H1 (cell line): ENCODE results near the gene BAX. TPM values are rescaled to one million over a fixed set of nuclear protein-coding genes. Genes with fewer than 3 reads are reported as not detected.

Experiments used
- CTCF ChIA-PET: fragments of 300-600 bp; sonication (Branson Sonifier 250); formaldehyde crosslinking; loops from one replicate; lab custom pipeline; 2021; ENCODE audit not compliant: partially characterized antibody; lab: Charles Lee
- POLR2A ChIA-PET: fragments of 300-600 bp; sonication (Branson Sonifier 250); formaldehyde crosslinking; loops from one replicate; lab custom pipeline; 2021; ENCODE audit warnings: inconsistent platforms; ENCODE audit not compliant: partially characterized antibody; lab: Charles Lee
- DNase-seq, 2 experiments: peaks; one replicate each; pipeline versions ENCODE4 v3.0.0 to v3.0.0-alpha.2; 2010 to 2022; ENCODE audit warnings: low spot score in 2 of 2, low read depth in 1 of 2, mixed read lengths in 1 of 2
- FAIRE-seq: peaks from 2 replicates; lab custom pipeline; 2011; peaks lifted over from hg19 to GRCh38; lab: Jason Lieb, UNC
- H2AFZ ChIP-seq: 2 replicates; pipeline ENCODE4 v1.8.1; 2012; ENCODE audit warnings: low read length, inconsistent platforms
- H2AK5ac ChIP-seq: 2 replicates; pipeline ENCODE4 v1.6.1; 2013; ENCODE audit warnings: low read depth, low read length
- H2BK120ac ChIP-seq: replicated peaks from 2 replicates; pipeline ENCODE3; 2013; ENCODE audit warnings: low read depth, low read length, inconsistent platforms
- H2BK12ac ChIP-seq: 2 replicates; pipeline ENCODE4 v1.6.1; 2013; ENCODE audit warnings: low read depth, low read length
- H2BK15ac ChIP-seq: 2 replicates; pipeline ENCODE4 v1.6.1; 2013; ENCODE audit warnings: low read length
- H2BK20ac ChIP-seq: 2 replicates; pipeline ENCODE4 v1.6.1; 2013; ENCODE audit warnings: low read length
- H2BK5ac ChIP-seq: 2 replicates; pipeline ENCODE4 v1.6.1; 2013; ENCODE audit warnings: low read depth, low read length
- H3K14ac ChIP-seq: 2 replicates; pipeline ENCODE4 v1.6.1; 2013; ENCODE audit warnings: inconsistent platforms; ENCODE audit not compliant: insufficient read length
- H3K18ac ChIP-seq: 2 replicates; pipeline ENCODE4 v1.6.1; 2013; ENCODE audit warnings: low read length; ENCODE audit errors: extremely low read depth
- H3K23ac ChIP-seq: 2 replicates; pipeline ENCODE4 v1.6.1; 2013; ENCODE audit warnings: inconsistent platforms; ENCODE audit not compliant: insufficient read length
- H3K23me2 ChIP-seq: 2 replicates; pipeline ENCODE4 v1.6.1; 2013; ENCODE audit warnings: low read depth, low read length
- H3K27ac ChIP-seq: 2 replicates; pipeline ENCODE4 v1.6.1; 2011; ENCODE audit warnings: low read depth, low read length, inconsistent platforms
- H3K27me3 ChIP-seq, 4 experiments: replicated peaks in 1 of 4; 1 replicate in 1 of 4; 2 replicates in 3 of 4; pipeline versions ENCODE4 v1.6.1 to v1.8.1; 2011 to 2013; ENCODE audit warnings: low read length in 3 of 4, mild to moderate bottlenecking in 3 of 4, inconsistent platforms in 2 of 4, mixed read lengths in 2 of 4, moderate library complexity in 1 of 4; ENCODE audit not compliant: control insufficient read depth in 3 of 4, insufficient read depth in 3 of 4; ENCODE audit errors: extremely low read depth in 1 of 4
- H3K36me3 ChIP-seq, 4 experiments: 2 replicates each; pipeline versions ENCODE4 v1.6.1 to v1.8.1; 2011 to 2013; ENCODE audit warnings: mild to moderate bottlenecking in 4 of 4, low read length in 3 of 4, moderate library complexity in 2 of 4, control low read depth in 1 of 4, inconsistent platforms in 1 of 4; ENCODE audit not compliant: insufficient read depth in 4 of 4, control insufficient read depth in 2 of 4
- H3K4ac ChIP-seq: replicated peaks from 2 replicates; pipeline ENCODE3; 2013; ENCODE audit warnings: low read length, low read depth, mixed read lengths, inconsistent platforms; ENCODE audit not compliant: insufficient read length
- H3K4me1 ChIP-seq, 4 experiments: replicated peaks in 1 of 4; 1 replicate in 1 of 4; 2 replicates in 3 of 4; pipeline versions ENCODE4 v1.6.1 to v1.8.1; 2011 to 2013; ENCODE audit warnings: low read length in 3 of 4, inconsistent platforms in 2 of 4, mixed read lengths in 1 of 4; ENCODE audit not compliant: insufficient read depth in 4 of 4, control insufficient read depth in 3 of 4
- H3K4me2 ChIP-seq, 2 experiments: 2 replicates each; pipeline versions ENCODE4 v1.6.1 to v1.8.1; 2011 to 2013; ENCODE audit warnings: low read depth in 2 of 2, low read length in 2 of 2, control low read depth in 1 of 2, inconsistent platforms in 1 of 2, mild to moderate bottlenecking in 1 of 2; ENCODE audit not compliant: insufficient read depth in 1 of 2
- H3K4me3 ChIP-seq, 4 experiments: fragments of 200-600, 300-600 bp in 1 of 4; sonication (generic), shearing (Covaris generic), sonication (Bioruptor Twin) in 1 of 4; 2 replicates each; pipeline versions ENCODE4 v1.5.1 to v1.8.1; 2011 to 2016; ENCODE audit warnings: low read length in 4 of 4, low read depth in 3 of 4, control low read depth in 2 of 4, inconsistent platforms in 2 of 4, mild to moderate bottlenecking in 2 of 4, mixed read lengths in 1 of 4, moderate library complexity in 1 of 4; ENCODE audit not compliant: insufficient read depth in 2 of 4; ENCODE audit errors: extremely low read depth in 1 of 4
- H3K56ac ChIP-seq: replicated peaks from 2 replicates; pipeline ENCODE3; 2013; ENCODE audit warnings: low read depth, mild to moderate bottlenecking, mixed read lengths, low read length, inconsistent platforms; ENCODE audit not compliant: insufficient read length
- H3K79me1 ChIP-seq: 2 replicates; pipeline ENCODE4 v1.6.1; 2013; ENCODE audit warnings: low read depth, low read length, control low read depth
- H3K79me2 ChIP-seq, 2 experiments: 2 replicates each; pipeline versions ENCODE4 v1.6.1 to v1.8.1; 2012 to 2013; ENCODE audit warnings: low read length in 2 of 2, mild to moderate bottlenecking in 2 of 2, inconsistent platforms in 1 of 2; ENCODE audit not compliant: insufficient read depth in 2 of 2, control insufficient read depth in 1 of 2
- H3K9ac ChIP-seq, 4 experiments: replicated peaks in 1 of 4; 1 replicate in 1 of 4; 2 replicates in 3 of 4; pipeline versions ENCODE4 v1.6.1 to v1.8.1; 2011 to 2013; ENCODE audit warnings: low read depth in 3 of 4, low read length in 3 of 4, control low read depth in 2 of 4, mild to moderate bottlenecking in 2 of 4, moderate library complexity in 2 of 4, inconsistent platforms in 1 of 4; ENCODE audit errors: extremely low read depth in 1 of 4
- H3K9me3 ChIP-seq, 2 experiments: 2 replicates each; pipeline versions ENCODE4 v1.6.1 to v1.8.1; 2012 to 2013; ENCODE audit warnings: mild to moderate bottlenecking in 2 of 2, moderate library complexity in 2 of 2, control low read depth in 1 of 2, inconsistent platforms in 1 of 2, low read depth in 1 of 2, low read length in 1 of 2, mixed read lengths in 1 of 2; ENCODE audit not compliant: insufficient read depth in 2 of 2
- H4K20me1 ChIP-seq, 2 experiments: replicated peaks in 1 of 2; 2 replicates each; pipeline versions ENCODE3 to v1.8.1; 2011 to 2013; ENCODE audit warnings: inconsistent platforms in 2 of 2, low read length in 2 of 2, mild to moderate bottlenecking in 1 of 2; ENCODE audit not compliant: insufficient read depth in 2 of 2, control insufficient read depth in 1 of 2
- H4K5ac ChIP-seq: 2 replicates; pipeline ENCODE4 v1.6.1; 2013; ENCODE audit warnings: low read length, low read depth, mixed read lengths, inconsistent platforms; ENCODE audit not compliant: insufficient read length
- H4K8ac ChIP-seq: 2 replicates; pipeline ENCODE4 v1.8.0; 2013; ENCODE audit warnings: mild to moderate bottlenecking, moderate library complexity, low read length, inconsistent platforms; ENCODE audit not compliant: insufficient read depth; ENCODE audit errors: extremely low read depth
- H4K91ac ChIP-seq: replicated peaks from 2 replicates; pipeline ENCODE3; 2013; ENCODE audit warnings: low read length, mixed read lengths, inconsistent platforms; ENCODE audit not compliant: insufficient read length
- KDM1A ChIP-seq: fragments of 200-600, 300-600 bp; sonication (generic); IDR thresholded peaks from 2 replicates; pipeline ENCODE4 v1.7.1; 2016; ENCODE audit warnings: mild to moderate bottlenecking, low read length, borderline replicate concordance
- KDM4A ChIP-seq: IDR thresholded peaks from one replicate; pipeline ENCODE4 v1.7.1; 2012; ENCODE audit warnings: low read depth, mild to moderate bottlenecking, moderate library complexity, low read length, inconsistent platforms; ENCODE audit not compliant: severe bottlenecking
- WGBS, 2 experiments: shearing (Covaris generic) in 1 of 2; methylation state at CpG; one replicate each; pipeline versions ENCODE4 v1.1.6 to v1.1.7; 2013 to 2015; ENCODE audit warnings: low lambda C conversion rate in 2 of 2, mixed read lengths in 2 of 2, inconsistent platforms in 1 of 2, low coverage in 1 of 2, missing lambda C conversion rate in 1 of 2; ENCODE audit not compliant: insufficient replicate concordance in 2 of 2, insufficient coverage in 1 of 2, insufficient read length in 1 of 2; ENCODE audit errors: extremely low coverage in 1 of 2, missing lambda C conversion rate in 1 of 2; 5-methylcytosine and 5-hydroxymethylcytosine counted together
- polyA plus RNA-seq, 7 experiments: library from polyadenylated mRNA; depleted of rRNA in 3 of 7; stranded (reverse) in 5 of 7; unstranded in 2 of 7; fragments of >200 nt in 5 of 7; fragments of 200-250 nt in 2 of 7; gene quantifications; 1 replicate in 5 of 7; 2 replicates in 1 of 7; 4 replicates in 1 of 7; pipeline versions ENCODE4 v1.2.1 to v1.2.3, GENCODE V29; 2011 to 2013; ENCODE audit warnings: missing spikeins in 2 of 7, mixed read lengths in 2 of 7
- total RNA-seq: library from RNA; stranded (reverse); fragmentation: NEBNext Ultra II Directional; extraction: Animal tissue kit (Norgen Biotek cat#: 25700); gene quantifications from 2 replicates; pipeline ENCODE4 v1.2.1, GENCODE V29; 2021

The BAX gene
- total and polyA plus RNA-seq, 2 of the 8 experiments (the other 6 are each of a cell fraction or from before 2014, with no cell fraction given): 257 to 346 TPM

- TF ChIP-seq KDM1A (peak; percentile 57; the same call in 1 of the 2 replicates), KDM4A (no peak)
- Histone ChIP-seq H2BK15ac (no peak overlapping the region), H4K5ac (peak overlapping the region; percentile 59), H3K14ac (no peak overlapping the region), H3K27me3 (no peaks in the 10 kb centered on the region; a peak in 1 of 7 replicates), H2BK20ac (no peak overlapping the region), H2AFZ (peak overlapping the region; percentile 96), H4K8ac (peak overlapping the region; percentile 84; the same call in 1 of the 2 replicates), H3K4me2 (peak overlapping the region; percentile 74 to 81), H4K91ac (no peak overlapping the region), H4K20me1 (peaks cover 2% of the 10 kb centered on the region in 2 experiments), H3K79me2 (peaks cover 0 to 19% of the 10 kb centered on the region in 2 experiments; a peak in 2 of 4 replicates), H3K36me3 (peaks cover 4 to 15% (median 9%) of the 10 kb centered on the region in 4 experiments; a peak in 6 of 8 replicates), H3K79me1 (no peaks in the 10 kb centered on the region; the same call in 1 of the 2 replicates), H2BK12ac (no peak overlapping the region), H2AK5ac (no peak overlapping the region), H3K27ac (0 out of 2 replicates have a peak overlapping the region, but pooled peaks have one; percentile 43), H3K4me3 (peak overlapping the region; percentile 31 to 93 (median 66)), H3K18ac (peak overlapping the region; percentile 4; the same call in 1 of the 2 replicates), H3K4ac (peak overlapping the region; percentile 10), H3K9ac (peak overlapping the region in 3 of 4 experiments; percentile 16 to 43 (median 20); a peak in 1 of 7 replicates), H2BK5ac (no peak overlapping the region), H3K23me2 (no peaks in the 10 kb centered on the region; the same call in 1 of the 2 replicates), H3K4me1 (peaks cover 0 to 11% (median 6%) of the 10 kb centered on the region in 4 experiments; a peak in 5 of 7 replicates), H2BK120ac (no peak overlapping the region), H3K56ac (no peak overlapping the region), H3K23ac (no peak overlapping the region), H3K9me3 (no peaks in the 10 kb centered on the region)
- ChIA-PET CTCF (interaction anchor here (0.8 to 1.2 kb wide), 6 partner anchors 11 to 111 kb away, joined by 3 to 4 read pairs (median 4); partner anchors contain the start of gene FTL), POLR2A (interaction anchor here (0.6 to 3.8 kb wide), 6 partner anchors 8 to 147 kb away, joined by 3 to 27 read pairs (median 8); partner anchors contain the start of gene FTL)
- FAIRE-seq: no peak
- 66% methylated on average over 11 of the region's 11 CpGs; no CpG with 5 or more reads in 1 of the 2 experiments for WGBS, 2 experiments
- no peak for DNase-seq
Measured at GRCh38 chr19:48953990-48954594, 583 bp upstream of the BAX start.
